Lower leg skin (tissue), 3 donors: ENCODE measurements around the gene TEKT3.

Experiments
- POLR2A ChIP-seq, 2 donors: fragments of 450-650 bp; IDR thresholded peaks; one replicate each; pipeline ENCODE4 v1.6.1; 2016 to 2017; ENCODE audit warnings: antibody characterized with exemption in 2 of 2, mild to moderate bottlenecking in 1 of 2, moderate library complexity in 1 of 2
- TF ChIP-seq, protein P1 (sequence below), 3 donors: fragments of 450-650 bp; IDR thresholded peaks; one replicate each; pipeline ENCODE4 v1.5.1; 2016; ENCODE audit warnings: antibody characterized with exemption in 3 of 3, mild to moderate bottlenecking in 3 of 3, moderate library complexity in 2 of 3

DNA sequence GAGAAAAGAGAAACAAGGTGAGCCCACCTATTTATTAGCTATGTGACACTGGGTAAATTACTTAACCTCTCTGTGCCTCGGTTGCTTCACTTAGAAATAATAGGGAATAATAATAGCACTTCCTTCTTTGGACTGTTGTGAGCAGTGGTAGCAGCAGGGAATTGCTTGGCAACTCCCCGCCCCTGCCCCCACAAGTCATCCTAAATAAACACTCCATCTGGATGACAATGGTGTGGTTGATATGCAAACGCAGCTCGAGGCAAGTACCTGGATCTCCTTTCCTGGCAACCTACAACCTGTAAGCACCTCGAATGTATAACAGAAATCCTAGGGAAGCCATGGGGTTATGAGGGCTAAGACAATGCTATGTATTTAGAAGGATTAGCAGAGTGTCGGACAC is 9.1 kb downstream of the TEKT3 start:
- TF ChIP-seq, protein P1, sequence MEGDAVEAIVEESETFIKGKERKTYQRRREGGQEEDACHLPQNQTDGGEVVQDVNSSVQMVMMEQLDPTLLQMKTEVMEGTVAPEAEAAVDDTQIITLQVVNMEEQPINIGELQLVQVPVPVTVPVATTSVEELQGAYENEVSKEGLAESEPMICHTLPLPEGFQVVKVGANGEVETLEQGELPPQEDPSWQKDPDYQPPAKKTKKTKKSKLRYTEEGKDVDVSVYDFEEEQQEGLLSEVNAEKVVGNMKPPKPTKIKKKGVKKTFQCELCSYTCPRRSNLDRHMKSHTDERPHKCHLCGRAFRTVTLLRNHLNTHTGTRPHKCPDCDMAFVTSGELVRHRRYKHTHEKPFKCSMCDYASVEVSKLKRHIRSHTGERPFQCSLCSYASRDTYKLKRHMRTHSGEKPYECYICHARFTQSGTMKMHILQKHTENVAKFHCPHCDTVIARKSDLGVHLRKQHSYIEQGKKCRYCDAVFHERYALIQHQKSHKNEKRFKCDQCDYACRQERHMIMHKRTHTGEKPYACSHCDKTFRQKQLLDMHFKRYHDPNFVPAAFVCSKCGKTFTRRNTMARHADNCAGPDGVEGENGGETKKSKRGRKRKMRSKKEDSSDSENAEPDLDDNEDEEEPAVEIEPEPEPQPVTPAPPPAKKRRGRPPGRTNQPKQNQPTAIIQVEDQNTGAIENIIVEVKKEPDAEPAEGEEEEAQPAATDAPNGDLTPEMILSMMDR (IDR thresholded peaks at IDR 0.05): no peak
- no peak for TF ChIP-seq POLR2A (IDR thresholded peaks at IDR 0.05)
